K562 (cell line): ENCODE measurements around the gene REEP2. TPM values are rescaled to one million over a fixed set of nuclear protein-coding genes. Genes with fewer than 3 reads are reported as not detected.

Experiments used
- CTCFL ChIP-seq: IDR thresholded peaks from 2 replicates; pipeline ENCODE4 v1.6.1; 2011; ENCODE audit warnings: borderline replicate concordance, low read depth, mild to moderate bottlenecking, moderate library complexity, low read length; ENCODE audit not compliant: insufficient read depth, poor library complexity, severe bottlenecking
- ELF1 ChIP-seq: fragments of 200-800 bp; sonication (Bioruptor generic); IDR thresholded peaks from 2 replicates; pipeline ENCODE4 v1.6.1; 2016; ENCODE audit warnings: missing genetic modification characterization, missing compliant biosample characterization
- KDM5B ChIP-seq: fragments of 200-600 bp; sonication (generic); IDR thresholded peaks from 2 replicates; pipeline ENCODE4 v1.6.1; 2012; ENCODE audit warnings: low read depth, mild to moderate bottlenecking, moderate library complexity, low read length, control low read depth, inconsistent platforms; ENCODE audit not compliant: insufficient replicate concordance
- NFIC ChIP-seq: fragments of 450-650 bp; IDR thresholded peaks from 2 replicates; pipeline ENCODE4 v1.6.1; 2017; ENCODE audit warnings: mild to moderate bottlenecking, inconsistent platforms
- RAD51 ChIP-seq: fragments of 450-650 bp; IDR thresholded peaks from 2 replicates; pipeline ENCODE4 v1.7.1; 2016; ENCODE audit warnings: low read depth, mild to moderate bottlenecking, borderline replicate concordance
- SETDB1 ChIP-seq: IDR thresholded peaks from one replicate; pipeline ENCODE4 v1.6.1; 2012; ENCODE audit warnings: low read length, control low read depth, inconsistent platforms
- SIRT6 ChIP-seq: IDR thresholded peaks from one replicate; pipeline ENCODE4 v1.6.1; 2012; ENCODE audit warnings: low read depth, mild to moderate bottlenecking, control low read depth, inconsistent platforms, low read length, moderate library complexity
- SOX6 ChIP-seq: fragments of 450-650 bp; IDR thresholded peaks from 2 replicates; pipeline ENCODE4 v1.6.1; 2014; ENCODE audit warnings: mild to moderate bottlenecking
- ZNF184 ChIP-seq: sonication (generic); formaldehyde crosslinking; IDR thresholded peaks from 2 replicates; pipeline ENCODE4 v1.5.0; 2020; ENCODE audit warnings: missing genetic modification reagents
- polyA plus RNA-seq, 8 experiments: library from polyadenylated mRNA; depleted of rRNA in 4 of 8; stranded (reverse) in 5 of 8; unstranded in 3 of 8; fragments of >200 nt; fragmentation: Nextera tagmentation in 2 of 8; fragmentation: Illumina TruSeq in 1 of 8; extraction: Ambion mirVana in 2 of 8; extraction: Trizol in 1 of 8; gene quantifications; 2 replicates each; pipeline versions ENCODE4 v1.2.1 to v1.2.3, GENCODE V29; 2011 to 2014; ENCODE audit warnings: inconsistent platforms in 1 of 8, missing spikeins in 1 of 8
- total RNA-seq, 7 experiments: library from RNA; depleted of rRNA in 6 of 7; stranded (reverse); fragments of >200 nt in 6 of 7; fragmentation: Illumina TruSeq in 2 of 7; extraction: Trizol in 2 of 7; gene quantifications; 2 replicates each; pipeline versions ENCODE4 v1.2.1 to v1.2.3, GENCODE V29; 2011 to 2021; ENCODE audit warnings: low replicate concordance in 1 of 7
- TF ChIP-seq, protein P1 (sequence below): fragments of 200-800 bp; sonication (Bioruptor generic); IDR thresholded peaks from 2 replicates; pipeline ENCODE4 v1.6.1; 2017; ENCODE audit warnings: missing genetic modification characterization, missing compliant biosample characterization

The REEP2 gene
- total and polyA plus RNA-seq, 9 of the 15 experiments (the other 6 are each of a cell fraction or from before 2014, with no cell fraction given) = 0.03 to 1.1 (median 0.12) TPM; not detected in 1

- TF ChIP-seq, protein P1, sequence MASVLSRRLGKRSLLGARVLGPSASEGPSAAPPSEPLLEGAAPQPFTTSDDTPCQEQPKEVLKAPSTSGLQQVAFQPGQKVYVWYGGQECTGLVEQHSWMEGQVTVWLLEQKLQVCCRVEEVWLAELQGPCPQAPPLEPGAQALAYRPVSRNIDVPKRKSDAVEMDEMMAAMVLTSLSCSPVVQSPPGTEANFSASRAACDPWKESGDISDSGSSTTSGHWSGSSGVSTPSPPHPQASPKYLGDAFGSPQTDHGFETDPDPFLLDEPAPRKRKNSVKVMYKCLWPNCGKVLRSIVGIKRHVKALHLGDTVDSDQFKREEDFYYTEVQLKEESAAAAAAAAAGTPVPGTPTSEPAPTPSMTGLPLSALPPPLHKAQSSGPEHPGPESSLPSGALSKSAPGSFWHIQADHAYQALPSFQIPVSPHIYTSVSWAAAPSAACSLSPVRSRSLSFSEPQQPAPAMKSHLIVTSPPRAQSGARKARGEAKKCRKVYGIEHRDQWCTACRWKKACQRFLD (CRISPR knock-in tag) = no peak
- TF ChIP-seq NFIC (no peak), CTCFL (no peak), ZNF184 (CRISPR knock-in tag) (no peak), SOX6 (no peak), ELF1 (tag) (no peak), KDM5B (no peak), SETDB1 (no peak), RAD51 (no peak), SIRT6 (no peak)
These were observed 2.4 kb downstream of the REEP2 start (continued) for GRCh38 chr5:138441221-138441620.
